ENCODE data around the gene EXPH5.

Gene EXPH5

GRCh38 chr11:108527382-108527781 lies 66.2 kb downstream of the EXPH5 start:
- Histone ChIP-seq H3K4me3 (ENCODE audit: low read length) (no peak overlapping the region), H3K27me3 (replicated peaks; ENCODE audit: insufficient read depth, low read length) (no peaks in the 10 kb centered on the region), H3K9me2 (replicated peaks; ENCODE audit: insufficient read depth, low read length) (no peaks in the 10 kb centered on the region), H3K4me1 (ENCODE audit: low read length) (no peaks in the 10 kb centered on the region), H3F3A (ENCODE audit: insufficient read depth, low read length) (no peaks in the 10 kb centered on the region), H3K27ac (ENCODE audit: low read length) (no peak overlapping the region), H3K9me3 (replicated peaks; ENCODE audit: insufficient read depth, low read length) (no peaks in the 10 kb centered on the region), H3K4me2 (ENCODE audit: low read depth, low read length) (no peak overlapping the region), H3K36me3 (replicated peaks; ENCODE audit: insufficient read depth, low read length) (no peaks in the 10 kb centered on the region), H3K9ac (ENCODE audit: low read length) (no peak overlapping the region), H3K79me2 (ENCODE audit: low read length) (no peaks in the 10 kb centered on the region), H2AFZ (ENCODE audit: low read length) (no peak overlapping the region), H4K20me1 (ENCODE audit: insufficient read depth, low read length) (no peaks in the 10 kb centered on the region)
- TF ChIP-seq EZH2phosphoT487 (IDR thresholded peaks at IDR 0.05; ENCODE audit: low read length), result no peak
- DNase-seq, result no peak

- TF ChIP-seq, protein P1, sequence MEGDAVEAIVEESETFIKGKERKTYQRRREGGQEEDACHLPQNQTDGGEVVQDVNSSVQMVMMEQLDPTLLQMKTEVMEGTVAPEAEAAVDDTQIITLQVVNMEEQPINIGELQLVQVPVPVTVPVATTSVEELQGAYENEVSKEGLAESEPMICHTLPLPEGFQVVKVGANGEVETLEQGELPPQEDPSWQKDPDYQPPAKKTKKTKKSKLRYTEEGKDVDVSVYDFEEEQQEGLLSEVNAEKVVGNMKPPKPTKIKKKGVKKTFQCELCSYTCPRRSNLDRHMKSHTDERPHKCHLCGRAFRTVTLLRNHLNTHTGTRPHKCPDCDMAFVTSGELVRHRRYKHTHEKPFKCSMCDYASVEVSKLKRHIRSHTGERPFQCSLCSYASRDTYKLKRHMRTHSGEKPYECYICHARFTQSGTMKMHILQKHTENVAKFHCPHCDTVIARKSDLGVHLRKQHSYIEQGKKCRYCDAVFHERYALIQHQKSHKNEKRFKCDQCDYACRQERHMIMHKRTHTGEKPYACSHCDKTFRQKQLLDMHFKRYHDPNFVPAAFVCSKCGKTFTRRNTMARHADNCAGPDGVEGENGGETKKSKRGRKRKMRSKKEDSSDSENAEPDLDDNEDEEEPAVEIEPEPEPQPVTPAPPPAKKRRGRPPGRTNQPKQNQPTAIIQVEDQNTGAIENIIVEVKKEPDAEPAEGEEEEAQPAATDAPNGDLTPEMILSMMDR (IDR thresholded peaks at IDR 0.05; ENCODE audit: low read length), result no peak
- no peak for TF ChIP-seq EZH2 (optimal IDR thresholded peaks at IDR 0.05; ENCODE audit: low read depth, low read length)
- no peak for TF ChIP-seq EZH2phosphoT487 (IDR thresholded peaks at IDR 0.05; ENCODE audit: low read length)
- no peaks in the 10 kb centered on the region for H3K79me2 ChIP-seq (ENCODE audit: low read length)
- no peak overlapping the region for H3K4me2 ChIP-seq (ENCODE audit: low read depth, low read length)
- no peak overlapping the region for H3K27ac ChIP-seq (ENCODE audit: low read length)
- H2AFZ ChIP-seq (ENCODE audit: low read length), result no peak overlapping the region
- no peak overlapping the region for H3K4me3 ChIP-seq (ENCODE audit: low read length)
- H3F3A ChIP-seq (ENCODE audit: insufficient read depth, low read length), result no peaks in the 10 kb centered on the region
- no peaks in the 10 kb centered on the region for H3K9me3 ChIP-seq (replicated peaks; ENCODE audit: insufficient read depth, low read length)
- no peaks in the 10 kb centered on the region for H3K9me2 ChIP-seq (replicated peaks; ENCODE audit: insufficient read depth, low read length)
- no peaks in the 10 kb centered on the region for H3K36me3 ChIP-seq (replicated peaks; ENCODE audit: insufficient read depth, low read length)
- DNase-seq, result no peak
- H3K9ac ChIP-seq (ENCODE audit: low read length), result no peak overlapping the region
- no peaks in the 10 kb centered on the region for H4K20me1 ChIP-seq (ENCODE audit: insufficient read depth, low read length)
- H3K27me3 ChIP-seq (replicated peaks; ENCODE audit: insufficient read depth, low read length), result no peaks in the 10 kb centered on the region
- H3K4me1 ChIP-seq (ENCODE audit: low read length), result no peaks in the 10 kb centered on the region
Observed at GRCh38 chr11:108525161-108525560, 68.4 kb downstream of the EXPH5 start.

- Histone ChIP-seq H3K9me2 (replicated peaks; ENCODE audit: insufficient read depth, low read length) (no peaks in the 10 kb centered on the region), H2AFZ (ENCODE audit: low read length) (no peak overlapping the region), H3K36me3 (replicated peaks; ENCODE audit: insufficient read depth, low read length) (no peaks in the 10 kb centered on the region), H3K27me3 (replicated peaks; ENCODE audit: insufficient read depth, low read length) (no peaks in the 10 kb centered on the region), H3K9me3 (replicated peaks; ENCODE audit: insufficient read depth, low read length) (no peaks in the 10 kb centered on the region), H3K79me2 (ENCODE audit: low read length) (no peaks in the 10 kb centered on the region), H3K27ac (ENCODE audit: low read length) (no peak overlapping the region), H4K20me1 (ENCODE audit: insufficient read depth, low read length) (no peaks in the 10 kb centered on the region), H3K9ac (ENCODE audit: low read length) (no peak overlapping the region), H3K4me1 (ENCODE audit: low read length) (no peaks in the 10 kb centered on the region), H3K4me3 (ENCODE audit: low read length) (no peak overlapping the region), H3K4me2 (ENCODE audit: low read depth, low read length) (no peak overlapping the region), H3F3A (ENCODE audit: insufficient read depth, low read length) (no peaks in the 10 kb centered on the region)
- TF ChIP-seq, protein P1 (IDR thresholded peaks at IDR 0.05; ENCODE audit: low read length), result no peak
- TF ChIP-seq EZH2phosphoT487 (IDR thresholded peaks at IDR 0.05; ENCODE audit: low read length) (no peak), EZH2 (optimal IDR thresholded peaks at IDR 0.05; ENCODE audit: low read depth, low read length) (no peak)
- no peak for DNase-seq
Observed at GRCh38 chr11:108524422-108524821, 69.1 kb downstream of the EXPH5 start.

DNA sequence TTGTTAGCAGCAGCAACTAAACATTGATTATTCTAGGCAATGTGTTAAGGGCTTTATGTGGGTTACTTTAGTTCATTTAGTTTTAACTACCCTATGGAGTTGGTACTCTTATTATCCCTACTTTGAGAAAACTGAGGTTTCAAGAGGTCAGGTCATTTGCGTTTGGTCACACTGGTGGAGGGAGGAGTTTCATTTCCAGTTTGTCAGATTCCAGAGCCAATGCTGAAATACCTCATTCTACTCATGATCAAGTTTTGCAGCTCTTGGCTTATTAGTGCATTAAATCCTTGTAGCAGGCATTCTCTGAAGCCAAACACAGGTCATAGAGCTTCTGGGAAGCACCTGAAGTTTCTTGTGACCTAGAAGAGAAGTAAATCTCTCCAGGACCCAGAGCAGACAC lies 71.2 kb downstream of the EXPH5 start:
- Histone ChIP-seq H3K9ac (ENCODE audit: low read length) (no peak overlapping the region), H3K9me2 (replicated peaks; ENCODE audit: insufficient read depth, low read length) (no peaks in the 10 kb centered on the region), H4K20me1 (ENCODE audit: insufficient read depth, low read length) (no peaks in the 10 kb centered on the region), H2AFZ (ENCODE audit: low read length) (no peak overlapping the region), H3K4me2 (ENCODE audit: low read depth, low read length) (no peak overlapping the region), H3K27ac (ENCODE audit: low read length) (no peak overlapping the region), H3K79me2 (ENCODE audit: low read length) (no peaks in the 10 kb centered on the region), H3K4me1 (ENCODE audit: low read length) (no peaks in the 10 kb centered on the region), H3F3A (ENCODE audit: insufficient read depth, low read length) (no peaks in the 10 kb centered on the region), H3K36me3 (replicated peaks; ENCODE audit: insufficient read depth, low read length) (no peaks in the 10 kb centered on the region), H3K27me3 (replicated peaks; ENCODE audit: insufficient read depth, low read length) (no peaks in the 10 kb centered on the region), H3K9me3 (replicated peaks; ENCODE audit: insufficient read depth, low read length) (no peaks in the 10 kb centered on the region), H3K4me3 (ENCODE audit: low read length) (no peak overlapping the region)
- TF ChIP-seq, protein P1 (IDR thresholded peaks at IDR 0.05; ENCODE audit: low read length), result no peak
- TF ChIP-seq EZH2 (optimal IDR thresholded peaks at IDR 0.05; ENCODE audit: low read depth, low read length) (no peak), EZH2phosphoT487 (IDR thresholded peaks at IDR 0.05; ENCODE audit: low read length) (no peak)
- DNase-seq, result no peak
